CD4-positive, alpha-beta T cell treated with Interleukin-21 for 1 hour (primary cell): ENCODE measurements around the gene TEAD1.
"Not testable (repeated sequence)": the region's sequence is repeated elsewhere in the genome, so short reads cannot be mapped to it uniquely, and the experiment has no call there.

ENCODE experiments used
- DNase-seq: peaks from one replicate; pipeline ENCODE4 v3.0.0-alpha.2; 2020

The TEAD1 gene

DNA sequence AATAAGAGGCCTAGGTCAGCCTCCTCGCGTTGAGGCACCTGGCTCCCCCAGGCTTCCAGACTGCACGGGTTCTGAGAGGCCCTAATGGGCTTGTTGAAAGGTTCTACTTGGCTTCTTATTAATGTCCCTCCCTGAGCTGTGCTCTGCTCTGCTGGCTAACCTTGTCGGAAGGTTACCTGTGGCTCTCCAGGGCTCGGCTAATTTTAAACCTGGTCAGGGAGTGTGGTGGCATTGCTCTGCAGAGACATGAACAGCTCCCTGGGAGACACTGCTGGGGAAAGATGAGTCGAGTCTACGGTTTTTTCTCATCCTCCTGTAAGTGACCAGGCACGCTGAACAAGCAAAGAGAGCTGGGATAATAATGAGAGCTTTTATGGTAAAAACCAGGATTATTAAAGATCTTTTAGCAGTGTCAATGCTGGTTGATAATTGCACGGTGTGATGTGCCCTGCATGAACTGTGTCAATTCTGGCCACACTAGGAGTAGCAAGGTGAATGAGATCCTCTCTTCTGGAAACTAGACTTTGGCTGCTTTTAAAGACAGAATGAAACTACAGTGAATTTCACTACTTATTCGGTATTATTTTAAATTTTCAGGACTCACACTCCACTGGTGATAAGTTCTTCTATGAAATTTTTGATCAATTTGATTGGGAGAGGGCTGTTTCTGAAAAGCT is 70.7 kb downstream of the TEAD1 start:
- DNase-seq: no peak

DNA sequence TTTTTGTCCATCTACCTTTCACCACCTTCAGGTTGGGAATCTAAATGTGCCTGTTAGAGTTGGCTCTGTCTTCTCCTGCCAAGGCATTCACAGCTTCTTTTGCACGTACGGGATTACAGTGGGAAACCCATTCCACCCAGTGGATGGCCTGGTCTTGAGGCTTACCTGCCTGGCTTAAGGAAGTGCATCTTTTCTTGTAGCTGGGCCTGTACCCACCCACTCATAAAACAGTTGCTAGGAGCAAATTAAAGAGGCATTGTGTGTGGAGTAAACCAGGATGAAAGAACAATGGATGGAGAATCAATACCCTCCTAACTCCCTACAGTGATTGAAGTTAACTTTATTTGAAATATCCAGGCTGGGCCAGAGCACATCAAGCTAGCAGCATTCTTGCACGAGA is 71.6 kb downstream of the TEAD1 start:
- no peak for DNase-seq

- no peak for DNase-seq
Measured at GRCh38 chr11:12746593-12747097, 72.4 kb downstream of the TEAD1 start.

GRCh38 chr11:12748561-12748960 is 74.3 kb downstream of the TEAD1 start:
- no peak for DNase-seq

- DNase-seq: no peak
Measured at GRCh38 chr11:12749442-12749841, 75.2 kb downstream of the TEAD1 start.

GRCh38 chr11:12750181-12750580 is 76.0 kb downstream of the TEAD1 start:
- no peak for DNase-seq

DNA sequence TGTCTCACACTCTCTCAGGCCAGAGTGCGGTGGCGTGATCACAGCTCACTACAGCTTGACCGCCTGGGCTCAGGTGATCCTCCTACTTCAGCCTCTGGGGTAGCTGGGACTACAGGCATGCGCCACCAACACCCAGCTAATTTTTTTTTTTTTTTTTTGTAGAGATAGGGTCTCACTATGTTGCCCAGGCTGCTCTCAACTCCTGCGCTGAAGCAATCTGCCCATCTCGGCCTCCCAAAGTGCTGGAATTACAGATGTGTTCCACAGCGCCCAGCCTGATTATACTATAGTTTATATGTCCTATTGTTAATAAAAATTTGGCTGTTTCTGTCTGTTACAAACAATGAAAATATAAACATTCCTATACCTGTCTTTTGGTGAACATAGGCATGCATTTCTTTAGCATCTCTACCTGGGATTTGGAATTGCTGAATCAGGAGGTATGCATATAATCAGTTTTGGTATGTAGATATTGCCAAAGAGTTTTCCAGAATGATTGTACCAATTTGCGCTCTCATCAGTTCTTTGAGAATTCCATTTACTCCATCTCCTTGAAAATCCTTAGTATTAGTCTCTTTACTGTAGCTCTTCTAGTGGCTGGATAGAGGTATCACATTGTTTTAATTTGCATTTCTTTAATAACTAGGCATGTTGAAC is 78.8 kb downstream of the TEAD1 start:
- no peak for DNase-seq

DNA sequence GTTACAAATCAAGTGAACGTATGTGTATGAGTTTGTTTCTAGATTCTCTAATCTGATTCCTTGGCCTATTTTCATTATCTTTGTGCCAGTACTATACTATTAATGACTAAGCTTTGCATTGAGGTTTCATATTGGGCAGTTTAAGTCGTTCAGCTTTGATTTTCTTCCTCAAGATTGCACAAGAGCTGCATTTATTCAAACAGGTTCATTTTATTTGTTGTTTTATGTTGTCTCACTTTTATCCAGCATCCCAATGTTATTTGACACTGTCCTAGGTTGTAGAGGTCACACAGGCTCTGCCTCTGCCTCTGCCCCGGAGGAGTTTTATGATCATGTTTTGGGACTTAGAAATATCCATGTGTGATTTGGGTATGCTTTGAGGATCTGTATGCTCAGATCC is 79.8 kb downstream of the TEAD1 start:
- DNase-seq: no peak

DNA sequence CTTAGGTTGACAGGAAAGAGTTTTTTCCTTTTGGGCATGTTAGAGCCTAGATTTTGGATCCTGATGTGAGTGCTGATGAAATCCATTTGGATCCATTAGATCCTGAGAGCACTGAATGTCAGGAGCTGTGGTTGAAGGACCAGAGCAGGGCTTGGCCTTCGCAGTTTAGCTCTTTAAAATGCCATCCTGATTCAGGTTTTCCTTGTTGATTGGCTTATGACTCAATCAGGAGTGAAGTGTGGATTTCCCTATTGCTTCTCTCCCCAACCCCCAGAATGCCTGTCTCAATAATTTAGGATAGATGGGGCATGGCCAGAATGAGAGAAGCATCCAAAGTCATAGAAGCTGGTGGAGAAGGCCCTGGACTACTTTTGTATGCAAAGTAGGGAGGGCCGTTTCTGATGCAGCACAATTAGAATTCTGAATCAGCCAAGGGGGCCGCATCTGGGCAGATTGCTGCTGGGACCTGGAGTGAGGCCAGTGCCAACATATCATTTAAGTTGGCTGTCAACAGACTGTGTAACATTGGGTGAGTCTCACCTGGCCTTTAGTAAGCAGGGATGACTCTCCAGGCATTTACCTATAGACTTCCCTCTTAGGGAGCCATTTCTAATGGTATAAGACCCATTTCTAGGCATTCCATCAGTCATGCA is 80.5 kb downstream of the TEAD1 start:
- no peak for DNase-seq

GRCh38 chr11:12755510-12756453 is 81.6 kb downstream of the TEAD1 start:
- no peak for DNase-seq

GRCh38 chr11:12756454-12756806 is 82.2 kb downstream of the TEAD1 start:
- DNase-seq: no peak

- DNase-seq: no peak
Measured at GRCh38 chr11:12756867-12757266, 82.6 kb downstream of the TEAD1 start.

DNA sequence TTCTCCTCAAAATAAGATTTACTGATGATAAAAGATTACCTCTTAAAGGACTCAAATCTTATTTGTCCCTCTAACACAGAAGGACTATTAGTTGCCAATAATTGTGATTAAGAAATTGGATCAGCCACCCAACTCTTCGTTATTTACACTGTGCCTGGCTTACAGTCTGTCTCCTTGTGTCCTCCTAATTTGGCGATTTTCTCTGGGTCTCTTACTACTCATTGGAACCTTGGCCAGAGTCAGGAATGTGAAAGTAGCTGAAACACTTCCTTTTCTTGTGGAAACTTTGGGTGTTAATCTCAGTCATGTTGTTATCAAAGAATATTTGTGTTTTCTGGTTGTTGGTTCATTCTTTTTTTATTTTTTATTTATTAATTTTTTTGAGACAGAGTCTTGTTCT is 83.2 kb downstream of the TEAD1 start:
- DNase-seq: no peak

DNA sequence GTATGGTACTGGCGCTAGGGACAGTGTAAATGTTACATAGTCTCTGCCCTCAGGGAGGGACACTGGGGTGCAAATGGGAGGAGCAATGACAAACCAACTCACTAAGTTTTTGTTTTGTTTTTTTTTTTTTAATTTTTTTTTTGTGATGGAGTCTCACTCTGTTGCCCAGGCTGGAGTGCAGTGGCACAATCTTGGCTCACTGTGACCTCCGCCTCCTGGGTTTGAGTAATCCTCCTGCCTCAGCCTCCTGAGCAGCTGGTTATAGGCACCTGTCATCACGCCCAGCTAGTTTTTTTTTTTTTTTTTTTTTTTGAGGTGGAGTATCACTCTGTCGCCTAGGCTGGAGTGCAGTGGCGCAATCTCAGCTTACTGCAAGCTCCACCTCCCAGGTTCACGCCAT is 83.9 kb downstream of the TEAD1 start:
- not testable (repeated sequence) for DNase-seq

GRCh38 chr11:12761029-12761428 is 86.8 kb downstream of the TEAD1 start:
- no peak for DNase-seq

GRCh38 chr11:12762278-12762677 is 88.1 kb downstream of the TEAD1 start:
- no peak for DNase-seq

DNA sequence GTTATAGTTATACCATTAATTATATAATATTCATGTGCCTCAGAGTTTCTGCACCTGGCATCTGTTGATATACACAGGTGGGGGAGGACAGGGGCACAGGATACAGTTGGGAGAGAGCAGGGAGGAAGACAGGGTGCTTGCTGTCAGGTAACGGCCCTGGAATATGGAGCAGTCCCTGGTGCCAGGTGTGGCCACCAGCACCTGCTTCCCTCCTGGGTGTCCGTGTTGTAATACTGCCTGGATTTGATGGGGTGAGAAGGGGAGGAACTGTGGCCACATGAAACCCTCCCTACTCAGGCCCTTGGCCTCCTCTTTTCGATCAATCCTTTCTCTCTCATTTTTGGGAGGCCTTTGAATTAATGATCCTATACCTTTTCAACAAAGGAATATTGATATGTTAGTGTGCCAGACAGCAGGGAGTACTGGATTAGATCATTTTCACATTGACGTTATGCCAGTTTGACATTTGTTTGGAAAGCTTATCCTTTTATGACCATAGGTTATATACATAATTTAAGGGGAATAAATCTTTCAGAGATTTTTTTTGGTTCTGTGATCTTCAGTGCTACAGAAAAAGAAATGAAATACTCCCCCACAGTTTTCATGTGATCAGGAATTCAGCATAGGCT is 88.6 kb downstream of the TEAD1 start:
- DNase-seq: no peak

DNA sequence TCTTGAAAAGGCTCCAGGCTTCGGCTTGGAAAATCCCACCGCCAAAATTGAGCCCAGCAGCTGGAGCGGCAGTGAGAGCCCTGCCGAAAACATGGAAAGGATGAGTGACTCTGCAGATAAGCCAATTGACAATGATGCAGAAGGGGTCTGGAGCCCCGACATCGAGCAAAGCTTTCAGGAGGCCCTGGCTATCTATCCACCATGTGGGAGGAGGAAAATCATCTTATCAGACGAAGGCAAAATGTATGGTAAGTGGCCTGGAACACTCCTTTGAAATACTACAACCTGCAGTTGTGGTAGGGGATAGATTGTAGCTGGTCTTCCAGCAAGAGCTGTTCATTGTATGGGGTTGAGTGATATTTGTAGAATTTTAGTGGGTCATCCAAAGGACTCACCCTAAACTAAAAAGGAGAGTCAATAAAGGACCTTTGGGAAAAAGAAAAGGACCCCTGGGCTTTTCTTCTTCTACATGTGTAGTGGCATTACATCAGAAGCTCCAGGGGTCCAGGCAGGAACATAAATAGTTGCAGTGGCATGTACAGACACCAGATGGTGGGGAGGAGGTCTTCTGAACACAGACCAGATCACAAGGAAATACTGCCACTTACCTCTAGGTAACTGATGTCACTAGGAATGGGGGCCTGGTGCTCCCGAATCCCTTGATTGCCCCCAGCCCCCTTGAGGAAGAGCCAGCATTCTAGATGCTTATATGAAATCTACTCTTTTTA is 90.1 kb downstream of the TEAD1 start:
- DNase-seq: no peak

- DNase-seq: no peak
Measured at GRCh38 chr11:12765428-12765827, 91.2 kb downstream of the TEAD1 start.

DNA sequence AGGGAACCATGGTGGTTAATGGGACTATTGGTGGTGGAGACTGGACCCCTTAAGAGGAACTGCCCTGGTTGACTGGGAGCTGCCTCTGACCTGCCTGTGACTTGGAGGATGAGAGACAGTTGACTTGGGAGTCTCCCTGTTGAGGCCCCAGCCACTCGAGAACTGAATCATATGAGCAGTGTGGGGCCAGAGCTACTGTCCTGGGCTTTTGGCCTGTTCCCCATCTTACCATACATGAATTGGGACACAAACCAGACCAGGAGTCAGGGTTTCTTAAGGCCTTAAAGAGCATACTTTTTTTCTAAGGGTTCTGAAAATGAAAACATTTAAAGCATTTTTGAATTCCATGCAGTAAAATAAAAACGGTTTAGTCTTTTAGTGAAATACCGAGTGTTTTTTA is 92.8 kb downstream of the TEAD1 start:
- no peak for DNase-seq

- DNase-seq: no peak
Measured at GRCh38 chr11:12767577-12767976, 93.4 kb downstream of the TEAD1 start.
